Anterior cingulate cortex (tissue), 58 donors: ENCODE data around the gene ABCD1.
"Not testable (repeated sequence)": the region's sequence is repeated elsewhere in the genome, so short reads cannot be mapped to it uniquely, and the experiment has no call there.

Experiments used
- DNase-seq, 58 donors: peaks; one replicate each; lab custom pipeline; 2025; lab: John Stamatoyannopoulos, UW

Gene ABCD1

GRCh38 chrX:153724252-153725038 is at the start of gene ABCD1, which contains the start of gene BCAP31:
Gene ABCD1 (plus strand): TSS chrX:153724856. CDS start chrX:153725267, 411 bp downstream.
Gene BCAP31 (minus strand): TSS chrX:153724387. CDS start chrX:153723244, 1,143 bp downstream.
- peak in 57 of 58 donors; percentile 2 to 92 (median 83) for DNase-seq

- DNase-seq = no peak
Measured at GRCh38 chrX:153681175-153681574, 43.5 kb upstream of the ABCD1 start.

GRCh38 chrX:153683486-153683885 is 41.2 kb upstream of the ABCD1 start:
- DNase-seq = not testable (repeated sequence)

GRCh38 chrX:153684467-153685155 is 40.0 kb upstream of the ABCD1 start:
- no peak for DNase-seq

GRCh38 chrX:153685156-153685536 is 39.5 kb upstream of the ABCD1 start:
- no peak for DNase-seq

GRCh38 chrX:153685751-153686696 is 38.6 kb upstream of the ABCD1 start:
- DNase-seq = no peak

GRCh38 chrX:153686711-153687110 is 37.9 kb upstream of the ABCD1 start:
- no peak for DNase-seq

GRCh38 chrX:153687121-153688039 is 37.3 kb upstream of the ABCD1 start, which contains the start of gene SLC6A8:
Gene SLC6A8 (plus strand): TSS chrX:153687926. CDS start chrX:153688575, 649 bp downstream.
- DNase-seq = peak in 53 of 58 donors; percentile 16 to 84 (median 66)

GRCh38 chrX:153688071-153688470 is 36.6 kb upstream of the ABCD1 start:
- DNase-seq = no peak

GRCh38 chrX:153688506-153688905 is 36.1 kb upstream of the ABCD1 start:
- DNase-seq = no peak

GRCh38 chrX:153688911-153689590 is 35.6 kb upstream of the ABCD1 start:
- DNase-seq = peak in 51 of 58 donors; percentile 7 to 84 (median 57)

GRCh38 chrX:153689654-153690465 is 34.8 kb upstream of the ABCD1 start:
- DNase-seq = no peak

- DNase-seq = peak in 1 of 58 donors; percentile 3
Measured at GRCh38 chrX:153690466-153690865, 34.2 kb upstream of the ABCD1 start.

GRCh38 chrX:153691032-153691827 is 33.4 kb upstream of the ABCD1 start:
- DNase-seq = not testable (repeated sequence)

- DNase-seq = no peak
Measured at GRCh38 chrX:153692003-153692402, 32.7 kb upstream of the ABCD1 start.

- no peak for DNase-seq
Measured at GRCh38 chrX:153692611-153693156, 32.0 kb upstream of the ABCD1 start.
